DMS79 treated with DMSO at 0.1 percent for 48 hours (cell line): Measurements from ENCODE around the gene SLC49A3.

Source experiments
- DNase-seq: peaks from one replicate; lab custom pipeline; 2025; lab: John Stamatoyannopoulos, UW

The SLC49A3 gene

GRCh38 chr4:633406-633805 lies 55.5 kb downstream of the SLC49A3 start:
- DNase-seq, result no peak

GRCh38 chr4:632926-633325 lies 56.0 kb downstream of the SLC49A3 start:
- DNase-seq, result no peak

GRCh38 chr4:632196-632790 lies 56.7 kb downstream of the SLC49A3 start:
- DNase-seq, result no peak
